Activated CD4-positive, alpha-beta T cell treated with anti-CD3 and anti-CD28 coated beads, Interleukin-2, amount 50 U/mL, for 24 hours (primary cell): ENCODE results near the gene ZFR2.
A peak's percentile ranks its signal among the peaks of the same experiment; 100 is the strongest.
"Not testable (repeated sequence)": the region's sequence is repeated elsewhere in the genome, so short reads cannot be mapped to it uniquely, and the experiment has no call there.

Experiments used
- DNase-seq, 2 donors: peaks; one replicate each; pipeline ENCODE4 v3.0.0-alpha.2; 2020; ENCODE audit warnings: low read depth in 1 of 2, low spot score in 1 of 2

Gene ZFR2

DNA sequence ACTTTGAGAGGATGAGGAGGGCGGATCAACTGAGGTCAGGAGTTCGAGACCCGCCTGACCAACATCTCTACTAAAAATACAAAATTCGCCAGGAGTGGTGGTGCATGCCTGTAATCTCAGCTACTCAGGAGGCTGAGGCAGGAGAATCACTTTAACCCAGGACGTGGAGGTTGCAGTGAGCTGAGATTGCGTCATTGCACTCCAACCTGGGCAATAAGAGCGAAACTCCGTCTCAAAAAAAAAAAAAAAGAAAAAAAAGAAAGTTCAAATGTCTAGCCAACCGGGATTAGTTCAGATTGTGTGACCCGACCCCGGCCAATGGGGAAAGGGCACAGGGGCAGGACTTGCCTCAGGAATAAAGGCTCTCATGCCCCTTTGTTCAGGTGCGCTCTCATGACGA lies 5.9 kb upstream of the ZFR2 start:
- DNase-seq: not testable (repeated sequence)

DNA sequence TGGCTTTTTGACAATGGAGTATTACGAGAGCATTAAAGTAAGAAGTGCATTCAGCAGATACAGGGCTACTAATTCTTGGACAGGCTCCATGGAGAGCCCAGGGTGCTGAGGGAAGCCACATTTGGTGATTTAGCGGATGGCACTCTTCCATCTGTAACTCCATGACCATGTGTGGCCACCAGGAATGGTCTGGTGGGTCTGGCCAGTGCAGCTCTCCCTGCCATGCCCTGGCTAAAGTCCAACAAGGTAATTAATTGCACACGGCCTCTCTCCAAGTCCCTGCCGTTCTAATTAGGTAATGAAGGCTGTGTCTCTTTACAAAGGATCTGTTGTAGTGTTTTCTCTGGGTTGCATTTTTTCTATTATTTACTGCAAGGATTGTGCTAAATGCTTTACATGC lies 4.3 kb upstream of the ZFR2 start:
- no peak for DNase-seq

DNA sequence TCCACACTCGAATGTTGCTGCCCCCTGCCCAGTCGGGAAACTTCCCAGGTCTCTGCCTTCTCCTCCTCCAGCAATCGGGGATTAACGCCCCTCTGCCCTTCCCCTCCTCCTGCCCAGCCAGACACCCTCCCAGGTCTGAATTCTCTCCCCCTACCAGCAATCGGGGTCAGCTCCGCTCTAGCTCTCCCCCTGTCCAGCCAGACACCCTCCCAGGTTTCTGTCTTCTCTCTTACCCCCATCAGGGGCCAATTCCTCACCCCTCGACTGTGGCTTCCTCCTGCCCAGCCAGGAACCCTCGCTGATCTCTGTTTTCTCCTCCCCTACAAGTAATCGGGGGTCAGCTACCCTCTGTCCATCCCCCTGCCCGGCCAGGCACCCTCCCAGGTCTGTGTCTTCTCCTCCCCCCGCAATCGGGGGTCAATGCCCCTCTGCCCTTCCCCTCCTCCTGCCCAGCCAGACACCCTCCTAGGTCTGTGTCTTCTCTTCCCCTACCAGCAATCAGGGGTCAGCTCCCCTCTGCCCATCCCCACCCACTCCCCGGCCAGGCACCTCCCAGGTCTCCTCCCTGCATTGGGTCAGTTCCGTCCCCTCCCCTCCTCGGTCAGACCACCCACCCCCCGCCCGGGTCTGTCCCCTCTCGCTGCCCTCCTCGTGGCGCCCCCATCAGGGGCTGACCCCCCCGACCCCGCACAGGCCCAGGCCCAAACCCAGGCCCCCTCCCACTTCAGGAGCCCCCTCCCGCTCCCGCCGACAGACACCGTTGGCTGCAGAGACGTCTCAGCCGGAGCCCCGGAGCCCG lies 668 bp downstream of the ZFR2 start:
- DNase-seq: no peak

DNA sequence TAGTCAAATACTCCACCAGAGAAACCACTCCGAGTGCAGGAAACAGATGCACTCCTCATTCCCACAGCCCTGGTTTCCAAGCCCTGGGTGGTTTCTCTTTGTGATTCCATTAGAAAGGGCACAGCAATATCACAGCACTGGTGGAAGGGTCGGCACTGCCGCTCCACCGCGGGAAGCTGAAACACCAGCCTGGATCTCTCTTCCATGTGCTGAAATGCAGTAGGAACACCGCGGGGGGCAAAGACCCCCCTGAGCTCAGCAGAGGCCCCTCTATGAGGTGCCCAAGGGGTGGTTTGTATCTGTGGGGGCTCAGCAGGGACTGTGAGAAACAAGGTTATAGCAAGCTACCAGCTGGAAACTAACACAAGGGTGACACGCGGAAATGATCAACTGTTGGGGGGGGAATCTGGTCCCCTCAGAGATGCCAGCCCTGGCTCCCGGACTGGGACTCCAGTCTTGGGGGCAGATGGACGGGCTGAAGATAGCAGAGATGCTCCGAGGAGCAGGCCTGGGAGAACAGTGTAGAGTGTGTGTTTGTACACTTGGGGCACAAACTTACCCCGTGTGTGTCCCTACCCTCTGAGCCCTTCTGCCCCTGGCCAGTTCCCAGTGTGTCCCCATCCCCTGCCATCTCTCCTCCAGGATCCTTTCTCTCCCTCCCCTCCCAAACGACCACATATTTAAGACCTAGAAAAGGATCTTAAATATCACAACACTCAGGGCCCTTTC lies 1.8 kb downstream of the ZFR2 start:
- no peak for DNase-seq

DNA sequence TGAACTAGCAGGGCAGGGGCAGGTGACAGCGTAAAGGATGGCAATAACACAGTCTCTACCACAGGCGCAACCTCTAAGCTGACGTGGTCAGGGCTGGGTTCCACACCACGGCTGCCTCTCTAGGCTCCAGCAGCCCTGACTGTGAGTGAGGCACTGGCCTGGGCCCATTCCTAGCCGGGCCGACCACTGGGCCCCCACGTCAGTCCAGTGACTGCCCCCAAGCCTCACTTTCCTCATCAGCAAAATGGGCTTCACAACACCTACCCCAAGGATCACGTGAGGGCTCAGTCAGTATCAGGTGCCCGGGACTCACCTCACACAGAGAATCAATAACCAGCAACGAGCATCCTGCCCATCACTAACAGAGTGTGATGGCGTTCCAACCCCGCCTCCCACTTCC lies 5.2 kb downstream of the ZFR2 start:
- DNase-seq: no peak

DNA sequence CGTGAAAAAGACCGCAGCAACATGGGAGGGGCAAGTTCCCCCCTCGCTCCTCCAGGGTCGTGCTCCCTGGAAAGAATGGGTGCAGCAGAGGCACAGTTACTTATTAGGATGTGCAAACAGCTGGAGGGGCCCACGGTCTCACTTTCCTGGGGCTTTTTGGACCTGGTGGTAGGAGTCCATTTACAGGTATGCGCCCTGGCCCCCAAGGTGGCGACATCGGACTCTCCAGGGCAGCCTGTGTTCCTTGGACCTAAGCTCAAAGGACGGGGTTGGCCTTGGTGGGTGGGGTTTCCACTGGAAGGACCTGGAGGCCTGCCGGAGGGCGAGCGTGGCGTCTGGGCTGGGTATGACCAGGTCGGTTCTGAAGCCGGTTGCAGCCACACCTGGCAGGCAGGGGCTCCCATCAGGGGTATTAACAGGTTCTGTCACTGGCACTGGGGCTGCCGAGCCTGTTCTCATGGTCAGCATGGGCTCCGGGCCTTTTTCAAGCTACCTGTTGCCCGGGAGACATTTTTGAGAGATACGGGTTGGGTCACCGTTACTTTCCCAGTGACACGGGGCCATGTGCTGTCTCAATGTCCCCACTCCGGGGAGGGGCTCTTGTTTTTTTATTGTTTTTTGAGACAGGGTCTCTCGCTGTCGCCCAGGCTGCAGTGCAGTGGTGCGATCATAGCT lies 5.9 kb downstream of the ZFR2 start:
- DNase-seq: no peak

GRCh38 chr19:3860499-3860898 lies 8.3 kb downstream of the ZFR2 start:
- DNase-seq: no peak

DNA sequence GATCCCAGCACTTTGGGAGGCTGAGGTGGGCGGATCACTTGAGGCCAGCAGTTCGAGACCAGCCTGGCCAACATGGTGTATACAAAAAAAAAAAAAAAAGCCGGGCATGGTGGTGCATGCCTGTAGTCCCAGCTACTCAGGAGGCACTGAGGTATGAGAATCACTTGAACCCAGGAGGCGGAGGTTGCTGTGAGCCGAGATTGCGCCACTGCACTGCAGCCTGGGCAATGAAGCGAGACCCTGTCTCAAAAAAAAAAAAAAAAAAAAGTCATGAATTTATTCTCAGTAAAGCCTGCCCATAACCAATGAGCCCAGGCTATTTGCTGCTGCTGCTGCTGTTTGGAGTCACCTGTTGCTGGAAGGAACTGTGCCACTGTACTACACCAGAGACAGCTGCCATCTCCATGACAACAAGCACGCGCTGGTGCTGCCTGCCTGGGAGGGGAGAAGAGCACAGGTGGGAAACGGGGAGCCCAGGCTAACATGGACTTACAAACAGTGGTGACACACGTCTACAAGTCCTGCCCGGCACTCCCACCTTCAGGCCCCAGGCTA lies 11.3 kb downstream of the ZFR2 start:
- no peak for DNase-seq

GRCh38 chr19:3855320-3855719 lies 13.5 kb downstream of the ZFR2 start:
- DNase-seq: no peak

- DNase-seq: no peak
Measured at GRCh38 chr19:3852614-3853254, 16.1 kb downstream of the ZFR2 start.

- DNase-seq: no peak
Measured at GRCh38 chr19:3852177-3852511, 16.7 kb downstream of the ZFR2 start.

DNA sequence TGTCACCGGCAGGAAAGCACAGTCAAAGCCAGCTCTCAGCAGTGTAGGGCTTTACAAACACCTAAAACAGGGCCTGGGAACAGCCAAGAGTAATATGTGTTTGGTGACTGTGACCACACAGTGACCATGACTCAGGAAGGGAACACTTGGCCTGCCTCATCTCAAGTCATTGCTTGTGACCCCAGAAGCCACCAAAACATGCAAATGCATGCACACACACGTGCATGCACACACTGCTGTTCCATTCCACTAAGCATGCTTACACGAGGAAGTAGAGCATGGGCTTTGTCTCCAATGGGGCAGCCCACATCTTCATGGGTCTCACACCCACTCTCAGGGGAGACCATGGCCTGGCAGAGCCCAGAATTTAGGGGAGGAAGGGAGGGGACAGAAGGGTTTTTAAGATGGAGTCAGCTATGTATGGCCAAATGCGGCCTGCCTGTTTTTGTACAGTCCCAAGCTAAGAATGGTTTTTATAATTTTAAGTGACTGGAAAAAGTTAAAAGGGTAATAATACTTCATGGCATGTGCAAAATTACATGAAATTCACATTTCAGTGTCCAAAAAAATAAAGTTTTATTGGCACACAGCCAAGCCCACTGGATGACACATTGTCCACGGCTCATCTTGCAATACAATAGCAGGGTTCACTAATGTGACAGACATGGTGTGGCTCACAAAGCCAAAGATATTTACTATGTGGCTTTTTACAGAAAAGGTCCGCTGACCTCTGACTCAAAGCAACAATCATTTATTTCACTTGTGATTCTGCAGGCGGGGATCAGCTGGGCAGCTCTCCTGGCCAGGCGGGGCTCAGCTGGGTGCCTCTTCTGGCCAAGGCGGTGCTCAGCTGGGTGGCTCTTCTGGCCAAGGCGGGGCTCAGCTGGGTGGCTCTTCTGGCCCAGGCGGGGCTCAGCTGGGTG lies 17.3 kb downstream of the ZFR2 start:
- DNase-seq: no peak

DNA sequence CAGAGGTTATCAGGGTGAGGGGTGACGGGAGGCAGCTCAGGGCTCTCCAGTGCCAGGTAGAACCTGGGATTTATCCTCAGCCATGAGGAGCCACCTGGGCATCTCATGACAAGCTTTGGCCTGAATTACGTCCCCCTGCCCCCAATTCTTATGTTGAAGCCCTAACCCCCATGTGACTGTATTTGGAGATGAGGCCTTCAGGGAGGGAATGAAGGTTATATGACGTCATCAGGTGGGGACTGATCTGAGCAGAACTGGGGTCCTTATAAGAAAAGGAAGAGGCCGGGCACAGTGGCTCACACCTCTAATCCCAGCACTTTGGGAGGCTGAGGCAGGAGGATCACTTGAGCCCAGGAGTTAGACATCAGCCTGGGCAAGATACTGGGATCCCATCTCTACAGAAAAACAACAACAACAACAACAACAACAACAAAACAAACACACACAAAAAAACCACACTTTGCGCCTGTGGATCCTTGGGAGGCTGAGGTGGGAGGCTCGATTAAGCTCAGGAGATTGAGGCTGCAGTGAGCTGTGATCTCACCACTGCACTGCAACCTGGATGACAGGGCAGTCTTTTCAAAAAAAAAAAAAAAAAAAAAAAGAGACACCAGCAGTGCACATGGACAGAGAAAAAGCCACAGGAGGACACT lies 18.4 kb downstream of the ZFR2 start:
- no peak for DNase-seq

GRCh38 chr19:3849787-3850186 lies 19.1 kb downstream of the ZFR2 start:
- DNase-seq: no peak

DNA sequence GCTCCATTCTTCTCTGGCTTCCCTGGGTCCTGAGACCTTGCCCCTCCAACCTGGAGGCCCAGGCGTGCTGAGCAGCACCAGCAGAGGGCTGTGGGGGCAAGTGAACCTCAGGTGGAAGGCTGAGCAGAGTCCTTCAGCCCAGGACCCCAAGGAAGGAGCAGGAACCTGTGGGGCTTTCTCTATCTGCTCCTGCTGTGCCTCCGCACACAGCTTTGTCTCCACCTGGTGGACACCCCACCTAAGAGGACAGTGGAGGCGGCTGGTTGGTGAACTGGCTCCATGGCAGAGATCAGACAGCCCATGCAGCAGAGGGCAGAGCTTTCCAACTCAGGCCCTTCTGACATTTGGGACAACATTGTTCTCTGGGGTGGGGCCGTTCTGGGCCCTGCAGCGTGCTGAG lies 19.7 kb downstream of the ZFR2 start:
- DNase-seq: peak in 1 of 2 donors; percentile 33

GRCh38 chr19:3844596-3844995 lies 24.2 kb downstream of the ZFR2 start:
- DNase-seq: no peak

DNA sequence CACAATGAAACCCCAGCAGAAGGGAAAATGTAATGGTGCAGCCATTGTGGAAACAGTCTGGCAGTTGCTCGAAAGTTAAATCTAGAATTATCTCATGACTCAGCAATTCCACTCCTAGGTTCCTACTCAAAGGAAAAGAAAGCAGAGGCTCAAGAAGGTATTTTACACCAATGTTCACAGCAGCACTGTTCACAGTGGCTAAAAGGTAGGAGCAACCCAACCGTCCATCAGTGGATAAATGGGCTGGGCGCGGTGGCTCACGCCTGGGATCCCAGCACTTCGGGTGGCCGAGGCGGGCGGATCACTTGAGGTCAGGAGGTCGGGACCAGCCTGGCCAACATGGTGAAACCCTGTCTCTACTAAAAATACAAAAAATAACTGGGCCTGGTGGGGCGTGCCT lies 25.9 kb downstream of the ZFR2 start:
- DNase-seq: no peak

DNA sequence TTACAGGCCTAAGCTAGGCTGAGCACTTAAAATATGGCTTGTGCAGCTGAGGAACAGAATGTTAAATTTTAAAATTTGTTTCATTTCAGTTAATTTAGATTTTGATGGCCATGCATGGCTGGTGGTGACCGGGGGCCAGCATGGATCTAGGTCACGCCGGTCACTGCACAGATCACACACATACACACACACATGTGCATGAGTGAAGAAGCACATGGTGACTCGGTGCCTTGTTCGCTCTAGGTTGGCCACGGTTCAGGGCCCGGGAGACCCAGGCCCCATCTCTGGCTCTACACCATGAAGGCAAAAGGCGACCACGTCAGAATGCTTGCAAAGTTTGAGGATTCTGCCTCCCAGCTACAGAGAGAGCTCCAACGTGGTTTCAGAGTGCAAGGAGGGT lies 28.0 kb downstream of the ZFR2 start:
- no peak for DNase-seq

- no peak for DNase-seq
Measured at GRCh38 chr19:3839941-3840340, 28.9 kb downstream of the ZFR2 start.

- no peak for DNase-seq
Measured at GRCh38 chr19:3838661-3839060, 30.2 kb downstream of the ZFR2 start.
